HCT116 (cell line): ENCODE data around the gene SHANK2. TPM values are rescaled to one million over a fixed set of nuclear protein-coding genes. Genes with fewer than 3 reads are reported as not detected.

Experiments
- ATAC-seq: fragments of 200-7000 bp; cut with Tn5 transposase; 2 replicates; pipeline ENCODE4 v1.9.1; 2020; ENCODE audit warnings: mild to moderate bottlenecking, moderate library complexity
- BruUV-seq: library from RNA; stranded (reverse); fragments of 400-500 nt; replicated peaks from 2 replicates; lab custom pipeline; 2021; lab: Mats Ljungman, UMichigan
- CTCF ChIA-PET: fragments of 300-600 bp; sonication (Branson Sonifier 250); formaldehyde crosslinking; loops from one replicate; lab custom pipeline; 2021; ENCODE audit warnings: antibody characterized with exemption; lab: Charles Lee
- POLR2A ChIA-PET: fragments of 300-600, 350-600 bp; sonication (Branson Sonifier 250); formaldehyde crosslinking; loops from one replicate; lab custom pipeline; 2021; ENCODE audit warnings: antibody characterized with exemption; lab: Charles Lee
- RAD21 ChIA-PET, 2 experiments: fragments of 300-600 bp; sonication (Branson Sonifier 250); formaldehyde crosslinking; loops; one replicate each; lab custom pipeline; 2023; ENCODE audit warnings: low total read pairs in 2 of 2; ENCODE audit not compliant: uncharacterized antibody in 2 of 2, unreplicated experiment in 2 of 2, low non-redundant PET in 1 of 2; lab: Charles Lee
- DNase-seq: peaks from one replicate; pipeline ENCODE4 v3.0.0-alpha.2; 2010; ENCODE audit warnings: low read depth, low spot score
- H2AFZ ChIP-seq: fragments of 200-600 bp; shearing (Covaris generic), sonication (generic); 2 replicates; pipeline ENCODE4 v1.6.1; 2017; ENCODE audit warnings: low read depth, mixed run types, mixed read lengths, antibody characterized with exemption, low read length; ENCODE audit not compliant: poor library complexity, severe bottlenecking
- H3K27ac ChIP-seq: 2 replicates; pipeline ENCODE4 v1.5.1; 2012; ENCODE audit warnings: low read depth, low read length
- H3K27me3 ChIP-seq: fragments of 200-600 bp; sonication (generic); 2 replicates; pipeline ENCODE4 v1.6.1; 2016; ENCODE audit warnings: mixed run types, low read length, mixed read lengths; ENCODE audit not compliant: insufficient read depth
- H3K36me3 ChIP-seq, 2 experiments: fragments of 200-500 bp in 1 of 2; fragments of 200-600 bp in 1 of 2; sonication (Bioruptor generic) in 1 of 2; sonication (generic) in 1 of 2; 2 replicates each; pipeline versions ENCODE4 v1.5.1 to v1.6.1; 2014 to 2016; ENCODE audit warnings: low read length in 2 of 2, inconsistent platforms in 1 of 2, mixed read lengths in 1 of 2, mixed run types in 1 of 2; ENCODE audit not compliant: insufficient read depth in 2 of 2, control insufficient read depth in 1 of 2
- H3K4me1 ChIP-seq, 2 experiments: fragments of 200-600 bp in 1 of 2; sonication (generic) in 1 of 2; 2 replicates each; pipeline versions ENCODE4 v1.5.1 to v1.6.1; 2012 to 2017; ENCODE audit warnings: low read length in 2 of 2, inconsistent platforms in 1 of 2, mild to moderate bottlenecking in 1 of 2, mixed read lengths in 1 of 2, mixed run types in 1 of 2, moderate library complexity in 1 of 2; ENCODE audit not compliant: insufficient read depth in 2 of 2, control insufficient read depth in 1 of 2
- H3K4me2 ChIP-seq: fragments of 200-600 bp; sonication (generic); 2 replicates; pipeline ENCODE4 v1.6.1; 2017; ENCODE audit warnings: mixed run types, low read length, mixed read lengths
- H3K4me3 ChIP-seq, 2 experiments: fragments of 200-600 bp in 1 of 2; sonication (generic) in 1 of 2; replicated peaks in 1 of 2; 2 replicates each; pipeline ENCODE4 v1.5.1; 2011 to 2016; ENCODE audit warnings: low read length in 2 of 2, control low read depth in 1 of 2, low read depth in 1 of 2, mild to moderate bottlenecking in 1 of 2, mixed read lengths in 1 of 2, mixed run types in 1 of 2
- H3K79me2 ChIP-seq: fragments of 200-600 bp; sonication (generic); 2 replicates; pipeline ENCODE4 v1.6.1; 2017; ENCODE audit warnings: mild to moderate bottlenecking, mixed run types, low read length, moderate library complexity, mixed read lengths; ENCODE audit not compliant: insufficient read depth
- H3K9ac ChIP-seq: fragments of 200-600 bp; sonication (generic); 2 replicates; pipeline ENCODE4 v1.6.1; 2016; ENCODE audit warnings: low read length, mixed read lengths
- H3K9me2 ChIP-seq: fragments of 200-600 bp; sonication (generic), shearing (Covaris generic); 2 replicates; pipeline ENCODE4 v1.6.1; 2017; ENCODE audit warnings: mixed run types, mild to moderate bottlenecking, moderate library complexity; ENCODE audit not compliant: insufficient read depth
- H3K9me3 ChIP-seq, 2 experiments: fragments of 200-500 bp in 1 of 2; fragments of 200-600 bp in 1 of 2; sonication (Bioruptor generic) in 1 of 2; sonication (generic) in 1 of 2; 2 replicates each; pipeline ENCODE4 v1.6.1; 2014 to 2017; ENCODE audit warnings: low read length in 2 of 2, mixed read lengths in 2 of 2, inconsistent platforms in 1 of 2, low read depth in 1 of 2, mild to moderate bottlenecking in 1 of 2, mixed run types in 1 of 2, moderate library complexity in 1 of 2; ENCODE audit not compliant: control insufficient read depth in 1 of 2, insufficient read depth in 1 of 2
- H4K20me1 ChIP-seq: fragments of 200-600 bp; sonication (generic), shearing (Covaris generic); 2 replicates; pipeline ENCODE4 v1.6.1; 2017; ENCODE audit warnings: mixed run types, mild to moderate bottlenecking, moderate library complexity; ENCODE audit not compliant: insufficient read depth
- CBX3 ChIP-seq: IDR thresholded peaks from 2 replicates; pipeline ENCODE4 v1.6.1; 2012; ENCODE audit warnings: low read depth
- CEBPB ChIP-seq: IDR thresholded peaks from 2 replicates; pipeline ENCODE4 v1.6.1; 2012; ENCODE audit warnings: low read depth
- EGR1 ChIP-seq: IDR thresholded peaks from 2 replicates; pipeline ENCODE4 v1.6.1; 2012; ENCODE audit warnings: low read depth
- ELF1 ChIP-seq: IDR thresholded peaks from 2 replicates; pipeline ENCODE4 v1.6.1; 2012; ENCODE audit warnings: low read depth, borderline replicate concordance
- EZH2 ChIP-seq: fragments of 200-600 bp; sonication (generic); IDR thresholded peaks from 2 replicates; pipeline ENCODE4 v1.6.1; 2017; ENCODE audit warnings: antibody characterized with exemption, mixed run types
- EZH2phosphoT487 ChIP-seq: fragments of 200-600 bp; IDR thresholded peaks from 2 replicates; pipeline ENCODE4 v1.6.1; 2018; ENCODE audit warnings: antibody characterized with exemption, borderline replicate concordance
- FOSL1 ChIP-seq: IDR thresholded peaks from 2 replicates; pipeline ENCODE4 v1.6.1; 2012; ENCODE audit warnings: low read depth
- POLR2AphosphoS5 ChIP-seq: IDR thresholded peaks from 2 replicates; pipeline ENCODE4 v1.6.1; 2011; ENCODE audit warnings: mild to moderate bottlenecking, low read depth, low read length, moderate library complexity
- RAD21 ChIP-seq: IDR thresholded peaks from 2 replicates; pipeline ENCODE4 v1.6.1; 2012; ENCODE audit warnings: low read depth, mild to moderate bottlenecking
- REST ChIP-seq: IDR thresholded peaks from 2 replicates; pipeline ENCODE4 v1.6.1; 2012; ENCODE audit warnings: low read depth
- SIN3A ChIP-seq: IDR thresholded peaks from 2 replicates; pipeline ENCODE4 v1.6.1; 2012; ENCODE audit warnings: low read depth
- SP1 ChIP-seq: IDR thresholded peaks from 2 replicates; pipeline ENCODE4 v1.6.1; 2012; ENCODE audit warnings: low read depth
- SRF ChIP-seq: IDR thresholded peaks from 2 replicates; pipeline ENCODE4 v1.6.1; 2012; ENCODE audit warnings: low read depth
- ZBTB33 ChIP-seq: IDR thresholded peaks from 2 replicates; pipeline ENCODE4 v1.6.1; 2011; ENCODE audit warnings: mild to moderate bottlenecking, low read length, moderate library complexity; ENCODE audit not compliant: insufficient replicate concordance; ENCODE audit errors: extremely low read depth
- ZFX ChIP-seq: fragments of 450-650 bp; IDR thresholded peaks from 2 replicates; pipeline ENCODE4 v1.6.1; 2017
- ZNF274 ChIP-seq: fragments of 200-500 bp; sonication (Bioruptor generic); IDR thresholded peaks from 2 replicates; pipeline ENCODE4 v1.6.1; 2014; ENCODE audit warnings: mild to moderate bottlenecking, low read depth, low read length, inconsistent platforms
- intact Hi-C: fragments of 100-400 bp; cut with micrococcal nuclease; formaldehyde crosslinking; loops from 2 replicates; pipeline ENCODE4 v1.10.0; 2022
- total RNA-seq: library from RNA; stranded (reverse); gene quantifications from one replicate; pipeline ENCODE4 v1.2.1, GENCODE V29; 2021; ENCODE audit not compliant: unreplicated experiment

SHANK2 gene
- total RNA-seq, 1 experiment from 2014 or later: 16.9 TPM

GRCh38 chr11:71223671-71224660, 28.4 kb downstream of the SHANK2 start:
- H3K36me3 ChIP-seq: no peaks in the 10 kb centered on the region
- H3K4me2 ChIP-seq: no peak overlapping the region
- no peaks in the 10 kb centered on the region for H3K9me2 ChIP-seq
- H3K4me3 ChIP-seq: no peak overlapping the region
- no peaks in the 10 kb centered on the region for H3K4me1 ChIP-seq
- H2AFZ ChIP-seq: no peak overlapping the region
- no peak for DNase-seq
- H4K20me1 ChIP-seq: no peaks in the 10 kb centered on the region
- no peak overlapping the region for H3K9ac ChIP-seq
- no peak overlapping the region for H3K27ac ChIP-seq
- no peaks in the 10 kb centered on the region for H3K27me3 ChIP-seq
- no peak for ATAC-seq
- no TSS peak for BruUV-seq
- H3K79me2 ChIP-seq: no peaks in the 10 kb centered on the region
- ChIA-PET RAD21 (no interaction called here), POLR2A (no interaction called here), CTCF (no interaction called here)
- intact Hi-C loops: no loop called here
- TF ChIP-seq SRF (no peak), FOSL1 (no peak), ZNF274 (no peak), CEBPB (no peak), ELF1 (no peak), ZFX (no peak), RAD21 (no peak), EGR1 (no peak), EZH2 (no peak), CBX3 (no peak), SP1 (no peak), EZH2phosphoT487 (no peak), SIN3A (no peak), ZBTB33 (no peak), POLR2AphosphoS5 (no peak), REST (no peak)
- peaks cover 6 to 7% of the 10 kb centered on the region in 2 experiments; a peak in 3 of 4 replicates for H3K9me3 ChIP-seq
